Hepatocyte (in vitro differentiated cells): ENCODE data around the gene PTPN13.

ENCODE experiments used
- EZH2 ChIP-seq: fragments of 200-600 bp; sonication (generic); IDR thresholded peaks from 2 replicates; pipeline ENCODE4 v1.6.1; 2016; ENCODE audit warnings: antibody characterized with exemption, mild to moderate bottlenecking, borderline replicate concordance
- EZH2phosphoT487 ChIP-seq: fragments of 200-600 bp; sonication (generic); IDR thresholded peaks from one replicate; pipeline ENCODE4 v1.6.1; 2018; ENCODE audit warnings: antibody characterized with exemption, mild to moderate bottlenecking, low read depth, moderate library complexity; ENCODE audit not compliant: unreplicated experiment, severe bottlenecking
- TF ChIP-seq, protein P1 (sequence below): fragments of 200-600 bp; sonication (generic); IDR thresholded peaks from 2 replicates; pipeline ENCODE4 v1.5.1; 2016; ENCODE audit warnings: antibody characterized with exemption, mild to moderate bottlenecking; ENCODE audit not compliant: poor library complexity

DNA sequence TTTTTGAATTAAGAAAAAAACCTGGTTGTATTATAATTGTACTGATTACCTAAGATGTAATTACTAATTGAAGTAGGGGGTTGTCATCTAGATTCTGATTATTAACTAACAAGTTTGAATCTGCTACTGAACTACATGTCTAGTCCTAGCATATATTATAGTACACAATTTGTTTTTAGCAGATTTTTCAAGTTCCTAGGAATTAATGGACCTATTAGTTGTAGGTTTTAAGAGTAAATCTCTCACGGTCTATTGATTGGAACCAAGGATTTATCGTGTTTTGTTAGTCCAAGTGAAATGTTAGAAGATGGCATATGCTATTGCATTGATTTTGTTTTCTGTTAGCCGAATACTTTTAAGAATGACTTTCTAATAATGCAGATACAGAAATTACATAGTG is 20.8 kb downstream of the PTPN13 start:
- TF ChIP-seq, protein P1, sequence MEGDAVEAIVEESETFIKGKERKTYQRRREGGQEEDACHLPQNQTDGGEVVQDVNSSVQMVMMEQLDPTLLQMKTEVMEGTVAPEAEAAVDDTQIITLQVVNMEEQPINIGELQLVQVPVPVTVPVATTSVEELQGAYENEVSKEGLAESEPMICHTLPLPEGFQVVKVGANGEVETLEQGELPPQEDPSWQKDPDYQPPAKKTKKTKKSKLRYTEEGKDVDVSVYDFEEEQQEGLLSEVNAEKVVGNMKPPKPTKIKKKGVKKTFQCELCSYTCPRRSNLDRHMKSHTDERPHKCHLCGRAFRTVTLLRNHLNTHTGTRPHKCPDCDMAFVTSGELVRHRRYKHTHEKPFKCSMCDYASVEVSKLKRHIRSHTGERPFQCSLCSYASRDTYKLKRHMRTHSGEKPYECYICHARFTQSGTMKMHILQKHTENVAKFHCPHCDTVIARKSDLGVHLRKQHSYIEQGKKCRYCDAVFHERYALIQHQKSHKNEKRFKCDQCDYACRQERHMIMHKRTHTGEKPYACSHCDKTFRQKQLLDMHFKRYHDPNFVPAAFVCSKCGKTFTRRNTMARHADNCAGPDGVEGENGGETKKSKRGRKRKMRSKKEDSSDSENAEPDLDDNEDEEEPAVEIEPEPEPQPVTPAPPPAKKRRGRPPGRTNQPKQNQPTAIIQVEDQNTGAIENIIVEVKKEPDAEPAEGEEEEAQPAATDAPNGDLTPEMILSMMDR = no peak
- no peak for TF ChIP-seq EZH2
- no peak for TF ChIP-seq EZH2phosphoT487
